Measurements from ENCODE around the gene KPNA2. TPM values are rescaled to one million over a fixed set of nuclear protein-coding genes. Genes with fewer than 3 reads are reported as not detected.
A peak's percentile ranks its signal among the peaks of the same experiment; 100 is the strongest.
"Not testable (repeated sequence)": the region's sequence is repeated elsewhere in the genome, so short reads cannot be mapped to it uniquely, and the experiment has no call there.

KPNA2 gene
- polyA plus RNA-seq (2014; cell fraction: cytosol; rRNA removed): 415 and 426 TPM in 2 replicates
- 219 and 228 TPM in 2 replicates for polyA plus RNA-seq (2014; cell fraction: nucleus; rRNA removed)

DNA sequence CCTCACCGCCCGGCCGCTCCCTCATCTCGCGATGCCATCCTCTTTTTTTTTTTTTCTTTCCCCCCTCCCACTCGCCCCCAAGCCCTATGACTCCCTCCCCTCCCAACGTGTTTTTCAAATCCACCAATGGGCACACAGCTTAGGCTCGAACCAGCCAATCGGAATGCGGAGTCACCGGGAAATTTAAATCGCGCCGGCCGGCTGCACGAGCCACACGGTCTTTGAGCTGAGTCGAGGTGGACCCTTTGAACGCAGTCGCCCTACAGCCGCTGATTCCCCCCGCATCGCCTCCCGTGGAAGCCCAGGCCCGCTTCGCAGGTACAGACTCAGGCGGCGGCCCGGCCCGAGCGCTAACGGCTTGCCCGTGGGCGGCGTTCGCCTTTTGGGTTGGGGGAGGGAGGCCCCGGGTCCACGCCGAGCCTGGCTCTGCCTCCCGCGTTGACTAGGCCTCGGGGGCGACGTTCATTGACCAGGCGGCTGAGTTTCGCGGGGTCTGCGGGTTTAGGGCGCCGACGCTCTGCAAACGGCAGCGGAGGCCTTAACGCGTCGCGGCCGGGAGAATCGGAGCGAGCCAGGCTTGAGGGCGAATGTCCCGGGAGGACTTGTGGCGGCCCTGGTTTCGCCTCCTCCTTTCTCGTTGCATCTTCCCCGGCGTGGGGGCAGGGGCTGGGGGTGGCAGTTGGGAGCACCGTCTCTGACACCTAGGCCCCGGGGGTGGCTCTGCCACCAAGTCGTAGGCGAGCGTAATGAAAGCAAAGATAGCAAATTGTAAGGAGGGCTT, at the start of gene KPNA2:
Gene KPNA2 (plus strand): TSS at position 213 of the 781 bp plus-strand sequence. CDS start 1,398 bp downstream, outside the sequence.
- peak; percentile 99 for DNase-seq (ENCODE audit: low spot score)

DNA sequence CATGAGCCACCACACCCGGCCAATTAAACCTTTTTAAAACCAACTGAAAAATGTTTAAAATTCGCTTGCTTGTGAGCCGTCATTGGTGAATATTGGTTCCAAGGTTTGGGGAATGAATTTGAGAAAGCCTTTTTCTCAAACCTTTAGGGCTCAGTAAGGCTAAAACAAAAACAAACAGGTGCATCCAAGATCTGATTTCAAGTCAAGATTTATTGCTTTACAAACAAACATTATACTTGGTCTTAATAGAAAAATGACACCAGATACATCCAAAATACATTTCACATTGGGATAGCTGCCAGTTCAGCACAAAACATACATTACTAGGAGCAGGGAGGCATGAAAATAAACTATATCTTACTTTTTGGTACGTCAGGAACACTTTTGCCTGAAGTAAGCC, 44.6 kb upstream of the KPNA2 start:
- DNase-seq (ENCODE audit: low spot score): no peak

DNA sequence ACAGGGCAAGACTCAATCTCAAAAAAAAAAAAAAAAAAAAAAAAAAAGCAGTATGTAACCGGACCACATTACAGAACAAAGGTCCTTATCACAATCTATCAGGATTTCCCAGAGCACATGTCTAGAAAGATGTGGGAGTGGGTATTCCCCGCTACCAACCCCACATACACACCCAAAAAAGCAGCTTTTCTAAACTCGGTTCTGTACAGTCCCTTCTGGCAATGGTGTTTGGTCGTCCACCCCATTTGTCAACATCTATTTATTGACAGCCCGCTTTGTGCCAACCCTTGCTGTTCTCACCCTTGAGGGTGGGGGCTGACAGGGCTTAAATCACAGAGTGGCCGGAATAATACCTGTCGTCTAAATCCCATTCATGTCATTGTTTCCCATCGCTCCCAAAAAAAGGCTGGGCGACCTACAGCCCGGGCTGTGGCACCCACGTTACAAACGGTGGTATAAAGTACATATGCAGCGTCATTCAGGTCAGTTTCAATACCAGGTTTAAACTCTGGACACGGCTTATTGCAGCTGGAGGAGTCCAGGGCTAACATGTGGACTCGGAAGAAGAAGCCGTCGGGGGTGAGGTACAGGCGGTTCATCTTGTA, 42.9 kb upstream of the KPNA2 start:
- DNase-seq (ENCODE audit: low spot score): peak; percentile 32

DNA sequence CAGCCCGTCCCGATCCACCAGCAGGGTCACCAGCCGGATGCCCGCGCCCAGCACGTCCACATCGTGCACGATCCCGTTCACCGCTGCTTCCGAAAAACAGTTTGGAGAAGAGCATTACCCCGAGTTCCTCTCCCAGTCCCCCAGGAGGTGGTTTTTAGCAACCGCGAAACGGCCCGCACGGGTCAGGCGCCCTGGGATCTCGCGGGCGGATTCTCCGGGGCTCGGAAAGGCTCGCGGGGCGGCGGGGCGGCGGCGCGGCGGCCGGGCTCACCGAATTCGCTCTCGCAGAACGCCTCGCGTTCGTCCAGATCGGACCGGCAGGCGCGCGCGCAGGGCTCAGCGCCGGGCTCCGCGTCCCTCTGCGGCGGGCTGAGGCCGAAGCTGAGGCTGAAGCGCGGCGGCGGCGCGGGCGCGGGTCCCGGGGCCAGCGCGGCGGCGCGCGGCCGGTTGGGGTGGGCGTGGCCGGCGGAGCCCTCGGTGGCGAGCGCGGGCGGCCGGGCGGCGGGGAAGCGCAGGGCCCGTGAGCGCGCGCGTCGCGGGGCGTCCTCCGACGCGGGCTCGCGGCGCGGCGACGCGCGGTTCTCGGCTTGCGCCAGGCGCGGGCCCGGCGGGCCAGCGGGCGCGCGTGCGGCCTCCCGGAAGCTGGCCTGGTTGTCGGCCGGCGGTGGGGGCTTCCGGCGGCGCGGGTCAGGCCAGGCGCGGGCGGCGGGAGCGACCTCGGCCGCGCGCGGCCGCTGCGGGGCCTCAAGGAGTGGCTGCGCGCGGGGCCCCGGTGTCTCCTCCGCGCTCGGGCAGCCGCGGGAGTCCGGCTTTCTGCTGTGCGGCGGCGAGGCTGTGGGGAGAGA, 42.2 kb upstream of the KPNA2 start:
- peak; percentile 80 for DNase-seq (ENCODE audit: low spot score)

DNA sequence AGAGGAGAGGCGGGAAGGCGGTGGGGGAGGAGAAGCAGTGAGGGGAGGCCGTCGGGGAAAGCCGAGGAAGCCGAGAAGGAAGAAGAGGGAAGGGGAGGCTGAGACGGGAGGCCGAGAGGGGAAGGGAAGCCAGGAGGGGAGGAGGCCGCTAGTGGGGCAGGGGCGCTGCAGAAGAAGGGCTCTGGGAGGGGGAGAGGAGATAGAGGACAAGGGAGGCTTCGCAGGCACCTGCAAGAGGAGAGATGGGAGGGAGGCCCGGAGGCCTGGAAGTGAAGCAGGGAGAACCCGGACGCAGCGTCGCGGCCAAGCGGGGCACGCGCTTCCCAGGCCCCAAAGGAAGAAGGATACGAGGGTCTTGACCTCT, 41.6 kb upstream of the KPNA2 start:
- peak; percentile 57 for DNase-seq (ENCODE audit: low spot score)

DNA sequence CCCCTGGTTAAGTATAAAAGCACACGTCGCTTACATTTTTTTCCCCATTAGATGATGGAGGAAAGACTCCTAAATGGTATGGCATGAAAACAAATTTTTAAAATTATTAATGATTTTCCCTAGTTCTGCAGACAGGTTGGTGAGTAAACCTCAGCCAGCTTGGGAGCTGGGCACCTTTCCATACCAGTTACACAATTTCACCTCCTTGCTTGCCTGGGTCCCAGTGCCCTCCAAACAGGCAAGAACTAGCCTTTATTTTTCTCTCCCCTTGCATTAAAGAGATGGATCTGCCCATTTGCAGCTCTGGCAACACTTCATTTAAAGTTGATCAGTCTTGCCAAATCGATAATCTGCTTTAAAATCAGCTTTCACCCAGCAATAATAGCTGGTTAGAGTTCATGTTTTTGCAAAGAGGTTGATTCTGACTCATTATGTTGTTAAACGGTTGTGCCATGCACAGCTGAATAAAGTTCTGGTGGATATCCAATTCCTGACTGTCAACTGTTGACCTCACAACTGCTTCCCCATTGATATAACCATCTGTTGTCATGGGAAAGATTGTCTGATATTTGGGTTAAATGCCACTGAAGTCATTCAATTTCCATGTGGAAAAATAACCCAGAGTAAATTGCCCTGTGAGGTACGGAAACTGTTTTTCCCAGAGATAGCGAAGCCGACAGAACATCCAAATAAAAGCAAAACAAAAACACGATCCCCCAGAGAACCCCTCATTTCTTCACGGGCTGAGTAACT, 40.5 kb upstream of the KPNA2 start:
- DNase-seq (ENCODE audit: low spot score): no peak

DNA sequence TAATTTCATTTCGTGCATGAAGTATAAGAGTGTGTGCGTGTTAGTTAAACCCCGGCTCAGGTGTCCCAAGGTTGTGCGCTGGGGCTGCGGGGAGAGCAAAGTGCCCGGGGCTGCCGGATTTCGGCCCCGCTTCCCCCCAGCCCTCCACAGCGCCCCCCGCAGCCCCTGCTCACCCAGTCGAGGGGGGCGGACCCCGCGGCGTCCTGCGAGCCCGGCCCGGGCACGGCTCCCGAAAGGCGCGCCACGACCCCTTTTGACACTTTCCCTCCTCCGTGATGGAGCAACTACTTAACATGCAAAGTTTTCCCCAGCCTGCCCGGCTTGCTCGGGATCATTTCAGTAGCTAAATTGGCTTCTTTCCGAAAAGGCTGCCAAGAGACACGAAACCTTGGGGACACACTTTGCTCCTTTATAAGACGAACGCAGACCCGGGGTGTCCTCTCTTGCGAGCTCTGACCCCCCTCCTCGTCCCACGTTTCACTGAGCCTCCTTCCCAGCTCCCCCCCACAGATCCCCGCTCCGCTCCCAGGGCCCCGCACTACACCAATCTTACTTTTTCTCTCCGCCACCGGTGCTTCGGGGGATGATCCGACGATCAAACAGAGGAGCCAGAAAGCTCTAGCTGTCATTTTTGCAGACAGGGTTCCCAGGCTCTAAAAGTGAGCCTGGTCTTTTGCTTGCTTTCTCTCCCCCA, 39.8 kb upstream of the KPNA2 start:
- no peak for DNase-seq (ENCODE audit: low spot score)

DNA sequence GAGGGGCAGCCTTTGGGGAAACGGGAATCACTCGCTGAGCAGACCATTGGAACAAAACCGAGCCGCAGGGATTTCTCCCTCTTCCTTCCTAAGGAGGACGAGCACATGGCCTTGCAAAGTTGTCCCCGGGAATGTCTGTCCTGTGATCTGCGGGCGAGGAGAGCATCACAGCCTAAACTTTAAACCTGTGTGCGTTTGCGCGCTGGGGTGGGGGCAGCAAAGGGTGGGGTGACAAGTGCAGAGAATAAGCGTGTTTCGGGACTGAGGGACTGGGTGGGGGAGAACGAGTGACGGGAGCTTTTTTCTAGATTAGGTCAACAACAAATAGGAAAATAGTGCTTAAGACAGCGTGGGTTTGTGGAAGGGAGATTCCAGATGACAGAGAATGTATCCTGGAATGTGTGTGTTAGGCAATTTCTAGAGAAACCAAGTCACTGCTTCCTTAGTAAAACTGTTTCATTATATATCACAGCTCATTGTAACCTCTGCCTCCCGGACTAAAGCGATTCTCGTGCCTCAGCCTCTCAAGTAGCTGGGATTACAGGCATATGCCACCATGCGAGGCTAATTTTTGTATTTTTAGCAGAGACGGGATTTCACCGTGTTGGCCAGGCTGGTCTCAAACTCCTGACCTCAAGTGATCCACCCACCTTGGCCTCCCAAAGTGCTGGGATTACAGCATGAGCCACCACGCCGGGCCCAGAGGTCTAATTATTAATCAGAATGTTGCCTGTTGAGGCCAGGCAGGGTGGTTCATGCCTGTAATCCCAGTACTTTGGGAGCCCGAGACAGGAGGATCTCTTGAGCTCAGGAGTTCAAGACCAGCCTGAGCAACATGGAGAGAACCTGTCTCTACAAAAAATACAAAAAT, 39.0 kb upstream of the KPNA2 start, which contains the start of gene C17orf58:
Gene C17orf58 (minus strand): TSS at position 169 of the 871 bp plus-strand sequence. CDS start 271 bp downstream, outside the sequence.
- DNase-seq (ENCODE audit: low spot score): not testable (repeated sequence)

DNA sequence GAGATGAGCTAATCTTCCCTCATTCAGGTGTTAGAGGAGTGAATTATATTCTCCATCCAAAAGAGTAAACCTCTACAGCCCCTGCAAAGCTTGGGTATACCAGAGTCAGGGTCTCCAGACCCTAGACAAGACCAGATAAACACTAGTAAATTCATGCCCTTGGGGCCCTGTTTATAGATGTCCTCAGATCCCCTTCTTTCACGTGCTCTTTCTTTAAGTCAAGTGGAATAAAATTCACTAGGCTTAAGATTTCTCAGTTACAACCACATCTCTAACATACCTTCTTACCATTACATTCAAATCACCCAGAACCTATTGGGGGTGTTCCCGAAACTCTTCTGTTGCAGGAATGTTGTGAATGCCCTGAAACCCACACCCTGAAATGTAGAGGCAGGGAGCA, 37.1 kb upstream of the KPNA2 start:
- DNase-seq (ENCODE audit: low spot score): no peak

DNA sequence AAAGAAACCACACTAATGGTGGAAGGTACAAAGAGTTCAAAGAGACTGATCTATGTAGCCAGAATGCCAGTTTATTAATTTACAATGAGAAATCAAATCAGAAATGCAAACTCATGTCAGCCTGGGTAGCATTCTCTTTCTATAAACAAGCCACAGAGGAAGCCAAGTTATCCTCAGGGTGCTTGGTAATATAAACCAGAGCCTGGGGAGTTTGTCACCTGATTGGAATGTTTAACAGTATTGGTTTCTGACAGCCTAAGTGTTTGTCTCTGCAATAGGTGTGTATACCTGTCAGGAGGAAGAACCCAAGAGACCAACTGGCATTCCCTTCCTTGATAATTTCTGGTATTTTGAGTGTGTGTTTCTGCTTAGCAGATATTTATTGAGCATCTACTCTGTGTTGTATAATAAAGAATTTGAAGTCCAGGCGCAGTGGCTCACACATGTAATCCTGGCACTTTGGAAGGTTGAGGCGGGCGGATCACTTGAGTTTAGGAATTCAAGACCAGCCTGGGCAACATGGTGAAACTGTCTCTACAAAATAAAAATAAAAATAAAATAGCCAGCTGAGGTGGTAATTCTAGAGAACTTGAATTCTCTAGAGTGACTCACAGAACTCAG, 36.1 kb upstream of the KPNA2 start:
- DNase-seq (ENCODE audit: low spot score): no peak

DNA sequence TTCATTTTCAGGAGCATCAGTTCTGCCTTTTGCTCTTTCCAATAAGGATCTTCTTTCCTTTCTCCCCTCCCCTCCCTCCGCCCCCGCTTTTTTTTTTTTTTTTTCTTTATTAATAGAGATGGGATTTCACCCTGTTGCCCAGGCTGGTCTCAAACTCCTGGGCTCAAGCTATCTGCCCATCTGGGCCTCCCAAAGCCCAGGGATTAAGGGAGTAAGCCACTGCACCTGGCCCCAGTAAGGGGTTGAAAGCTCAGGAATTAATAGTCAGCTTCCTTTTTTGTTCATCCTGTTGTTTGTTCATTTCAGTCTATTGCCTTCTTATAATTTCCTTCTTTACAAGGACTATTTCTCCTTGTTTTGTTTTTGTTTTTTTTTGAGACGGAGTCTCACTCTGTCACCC, 31.3 kb upstream of the KPNA2 start:
- no peak for DNase-seq (ENCODE audit: low spot score)

DNA sequence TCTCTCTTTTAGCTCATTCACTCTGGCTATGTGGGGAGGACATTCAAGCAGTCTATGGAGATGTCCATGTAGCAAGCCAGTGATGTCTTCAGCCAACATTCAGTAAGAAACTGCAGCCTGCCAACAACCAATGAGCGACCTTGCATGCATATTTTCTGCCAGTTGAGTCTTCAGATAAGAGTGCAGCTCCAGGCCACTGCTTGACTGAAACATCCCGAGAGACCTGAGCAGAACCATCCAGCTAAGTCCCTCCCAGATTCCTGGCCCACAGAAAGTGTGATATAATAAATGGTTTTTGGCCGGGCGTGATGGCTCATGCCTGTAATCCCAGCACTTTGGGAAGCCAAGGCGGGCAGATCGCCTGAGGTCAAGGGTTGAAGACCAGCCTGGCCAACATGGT, 28.7 kb upstream of the KPNA2 start:
- no peak for DNase-seq (ENCODE audit: low spot score)

DNA sequence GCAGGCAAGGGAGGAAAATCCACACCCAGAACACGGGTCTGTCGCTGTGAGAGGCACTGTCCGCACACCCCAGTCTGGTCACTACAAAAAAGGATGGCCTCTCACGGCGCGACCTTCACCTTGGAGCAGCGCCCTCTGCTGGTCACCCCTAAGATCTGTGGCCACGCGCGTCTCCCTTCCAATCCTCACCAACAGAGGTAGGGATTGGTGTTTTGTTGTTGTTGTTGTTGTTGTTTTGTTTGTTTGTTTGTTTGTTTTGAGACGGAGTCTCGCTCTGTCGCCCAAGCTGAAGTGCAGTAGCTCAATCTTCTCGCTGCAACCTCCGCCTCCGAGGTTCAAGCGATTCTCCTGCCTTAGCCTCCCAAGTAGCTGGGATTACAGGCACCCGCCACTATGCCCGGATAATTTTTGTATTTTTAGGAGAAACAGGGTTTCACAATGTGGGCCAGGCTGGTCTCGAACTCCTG, 24.3 kb upstream of the KPNA2 start:
- DNase-seq (ENCODE audit: low spot score): no peak

DNA sequence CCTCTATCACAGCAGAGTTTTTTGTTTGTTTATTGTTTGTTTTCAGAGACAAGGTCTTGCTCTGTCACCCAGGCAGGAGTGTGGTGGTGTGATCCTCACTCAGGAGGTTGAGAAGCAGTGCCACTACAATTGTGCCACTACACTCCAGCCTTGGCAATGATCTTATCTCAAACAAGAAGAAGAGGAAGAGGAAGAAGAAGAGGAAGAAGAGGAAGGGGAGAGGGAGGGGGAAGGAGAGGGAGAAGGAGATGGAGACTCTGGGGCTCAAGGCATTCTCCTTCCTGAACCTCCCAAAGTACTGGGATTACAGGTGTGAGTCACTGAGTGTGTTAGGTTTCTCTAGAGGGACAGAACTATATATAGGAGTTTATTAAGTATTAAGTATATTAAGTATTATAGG, 22.1 kb upstream of the KPNA2 start:
- DNase-seq (ENCODE audit: low spot score): no peak

DNA sequence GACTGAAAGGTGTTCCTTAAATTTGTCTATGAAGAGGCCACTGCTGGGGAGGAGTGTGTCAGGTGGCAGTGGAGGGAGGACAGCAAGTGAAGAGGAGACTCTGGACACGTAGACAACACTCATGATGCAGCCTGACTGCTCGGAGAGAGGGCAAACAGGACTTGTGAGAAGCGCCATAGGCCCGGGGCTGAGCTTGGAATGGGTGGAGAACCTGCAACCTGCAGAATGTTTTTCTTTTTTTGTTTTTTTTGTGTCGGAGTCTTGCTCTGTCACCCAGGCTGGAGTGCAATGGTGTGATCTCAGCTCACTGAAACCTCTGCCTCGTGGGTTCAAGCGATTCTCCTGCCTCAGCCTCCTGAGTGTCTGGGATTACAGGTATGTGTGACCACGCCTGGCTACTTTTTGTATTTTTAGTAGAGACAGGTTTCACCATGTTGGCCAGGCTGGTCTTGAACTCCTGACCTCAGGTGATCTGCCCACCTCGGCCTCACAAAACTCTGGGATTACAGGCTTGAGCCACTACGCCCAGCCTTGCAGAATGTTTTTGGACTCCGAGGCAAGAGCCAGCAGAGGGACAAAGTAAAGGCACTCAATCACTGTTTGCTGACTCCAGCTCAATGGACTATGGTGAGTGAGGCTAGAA, 20.3 kb upstream of the KPNA2 start:
- DNase-seq (ENCODE audit: low spot score): no peak

DNA sequence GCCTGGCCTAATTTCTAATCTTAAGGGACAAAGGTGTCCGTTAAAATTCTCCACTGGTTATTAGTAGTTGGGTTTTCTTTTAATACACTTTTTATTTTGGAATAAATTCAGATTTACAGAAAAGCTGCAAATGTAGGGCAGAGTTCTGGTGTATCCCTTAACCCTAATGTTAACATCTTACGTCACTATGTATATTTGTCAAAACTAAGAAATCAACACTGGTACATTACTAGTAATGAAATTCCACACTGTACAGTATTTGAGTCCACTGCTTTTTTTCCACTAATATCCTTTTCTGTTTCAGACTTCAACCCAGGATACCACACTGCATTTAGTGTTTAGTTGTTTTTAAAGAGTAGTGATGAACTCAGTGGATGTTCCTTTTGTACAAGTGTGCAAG, 18.7 kb upstream of the KPNA2 start:
- no peak for DNase-seq (ENCODE audit: low spot score)

DNA sequence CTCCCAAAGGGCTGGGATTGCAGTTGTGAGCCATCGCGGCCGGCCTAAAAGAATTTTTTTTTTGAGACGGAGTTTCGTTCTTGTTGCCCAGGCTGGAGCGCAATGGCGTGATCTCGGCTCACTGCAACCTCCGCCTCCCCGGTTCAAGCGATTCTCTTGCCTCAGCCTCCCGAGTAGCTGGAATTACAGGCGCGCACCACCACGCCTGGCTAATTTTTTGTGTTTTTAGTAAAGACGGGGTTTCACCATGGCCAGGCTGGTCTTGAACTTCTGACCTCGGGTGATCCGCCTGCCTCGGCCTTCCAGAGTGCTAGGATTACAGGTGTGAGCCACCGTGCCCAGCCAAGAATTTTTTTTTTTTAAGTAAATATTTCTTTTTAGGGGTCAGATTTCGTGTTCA, 17.0 kb upstream of the KPNA2 start:
- DNase-seq (ENCODE audit: low spot score): not testable (repeated sequence)

DNA sequence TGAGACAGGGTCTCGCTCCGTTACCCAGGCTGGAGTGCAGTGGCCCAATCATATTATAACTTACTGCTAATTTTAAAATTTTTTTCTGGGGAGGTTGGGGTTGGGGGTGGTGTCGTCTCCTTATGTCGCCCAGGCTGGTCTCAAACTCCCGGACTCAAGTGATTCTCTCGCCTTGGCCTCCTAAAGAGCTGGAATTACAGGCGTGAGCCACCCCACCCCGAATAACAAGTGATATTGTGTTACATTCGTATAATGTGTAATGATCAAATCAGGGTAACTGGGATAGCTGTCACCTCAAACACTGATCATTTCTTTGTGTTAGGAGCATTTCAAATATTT, 16.2 kb upstream of the KPNA2 start:
- DNase-seq (ENCODE audit: low spot score): no peak

Data from SK-N-DZ (cell line).